Activated naive CD4-positive, alpha-beta T cell treated with anti-CD3 and anti-CD28 coated beads for 36 hours (primary cell): ENCODE measurements around the gene ACTL6B. TPM values are rescaled to one million over a fixed set of nuclear protein-coding genes. Genes with fewer than 3 reads are reported as not detected.
"Not testable (repeated sequence)": the region's sequence is repeated elsewhere in the genome, so short reads cannot be mapped to it uniquely, and the experiment has no call there.

Experiments used
- CTCF ChIA-PET: fragments of 350-600 bp; sonication (Branson Sonifier 250); formaldehyde crosslinking; loops from one replicate; lab custom pipeline; 2021; ENCODE audit warnings: antibody characterized with exemption; lab: Charles Lee
- DNase-seq: peaks from one replicate; pipeline ENCODE4 v3.0.0-alpha.2; 2020
- H3K27ac Mint-ChIP-seq: one replicate; pipeline ENCODE4 v1.8.0; 2021; ENCODE audit warnings: mild to moderate bottlenecking, mixed read lengths
- H3K27me3 Mint-ChIP-seq: one replicate; pipeline ENCODE4 v1.8.0; 2021; ENCODE audit warnings: low read depth, mixed read lengths
- H3K36me3 Mint-ChIP-seq: one replicate; pipeline ENCODE4 v1.8.0; 2021; ENCODE audit warnings: low read depth, mixed read lengths
- H3K4me1 Mint-ChIP-seq: one replicate; pipeline ENCODE4 v1.8.0; 2021; ENCODE audit warnings: low read depth, mixed read lengths
- H3K4me3 Mint-ChIP-seq: one replicate; pipeline ENCODE4 v1.8.0; 2021; ENCODE audit warnings: mild to moderate bottlenecking, moderate library complexity, mixed read lengths
- H3K9me3 Mint-ChIP-seq: one replicate; pipeline ENCODE4 v1.8.0; 2021; ENCODE audit warnings: mixed read lengths
- intact Hi-C: fragments of 100-400 bp; cut with micrococcal nuclease; formaldehyde crosslinking; loops from one replicate; pipeline ENCODE4 v1.15.1; 2023
- total RNA-seq, 2 experiments: library from RNA; stranded (reverse); gene quantifications; one replicate each; pipeline ENCODE4 v1.2.3, GENCODE V29; 2021

The ACTL6B gene
- total RNA-seq, result not detected

- Mint-ChIP-seq H3K27me3 (peaks cover 27% of the 10 kb centered on the region), H3K4me3 (no peak within 1 kb of the TSS), H3K9me3 (no peaks in the 10 kb centered on the region), H3K36me3 (no peaks in the 10 kb centered on the region), H3K4me1 (peaks cover 1% of the 10 kb centered on the region), H3K27ac (no peak within 1 kb of the TSS)
- intact Hi-C loops, result no loop called here
- CTCF ChIA-PET, result interaction anchor here (0.6 to 1.3 kb wide), 3 partner anchors 11 to 22 kb away, joined by 3 to 5 read pairs (median 3); no protein-coding TSS in a partner anchor
- peak; percentile 60 for DNase-seq
These were observed at the start of gene ACTL6B for GRCh38 chr7:100655908-100656674. TSS of gene ACTL6B (minus strand) at chr7:100656448. CDS start at chr7:100656354, 94 bp downstream.

- peaks cover 15% of the 10 kb centered on the region for H3K4me1 Mint-ChIP-seq
- peak overlapping the region; percentile 96 for H3K4me3 Mint-ChIP-seq
- intact Hi-C loops, result loop anchor here (1.0 to 5.0 kb wide), 8 partner anchors 10 to 277 kb away; partner anchors contain the start of genes FBXO24, LRCH4, MEPCE and MOSPD3
- CTCF ChIA-PET, result interaction anchor here (0.6 to 5.5 kb wide), 41 partner anchors 12 to 418 kb away, joined by 3 to 122 read pairs (median 4); partner anchors contain the start of genes EPO, FBXO24, GIGYF1 and LRCH4
- peaks cover 5% of the 10 kb centered on the region for H3K36me3 Mint-ChIP-seq
- peak overlapping the region; percentile 89 for H3K27ac Mint-ChIP-seq
- H3K27me3 Mint-ChIP-seq, result peaks cover 4% of the 10 kb centered on the region
- peak; percentile 84 for DNase-seq
- H3K9me3 Mint-ChIP-seq, result no peaks in the 10 kb centered on the region
These were observed 49.1 kb upstream of the ACTL6B start for GRCh38 chr7:100705320-100705752.

- H3K36me3 Mint-ChIP-seq, H3K27me3 Mint-ChIP-seq, H3K27ac Mint-ChIP-seq, intact Hi-C loops, H3K4me1 Mint-ChIP-seq, H3K4me3 Mint-ChIP-seq, H3K9me3 Mint-ChIP-seq, DNase-seq: not testable (repeated sequence)
- CTCF ChIA-PET, result interaction anchor here (0.6 kb wide), 3 partner anchors 93 to 771 kb away, joined by 3 to 6 read pairs (median 5); partner anchors contain the start of gene GJC3
These were observed 44.8 kb upstream of the ACTL6B start for GRCh38 chr7:100701089-100701488.

- Mint-ChIP-seq H3K4me3 (no peak overlapping the region), H3K9me3 (no peaks in the 10 kb centered on the region), H3K27me3 (peaks cover 4% of the 10 kb centered on the region), H3K36me3 (no peaks in the 10 kb centered on the region), H3K27ac (no peak overlapping the region), H3K4me1 (peaks cover 14% of the 10 kb centered on the region)
- DNase-seq, result no peak
- CTCF ChIA-PET, result interaction anchor here (0.7 to 1.4 kb wide), 2 partner anchors 24 to 73 kb away, joined by 3 read pairs; no protein-coding TSS in a partner anchor
- intact Hi-C loops, result no loop called here
These were observed 42.8 kb upstream of the ACTL6B start for GRCh38 chr7:100699018-100699417.

GRCh38 chr7:100696123-100696521 lies 39.9 kb upstream of the ACTL6B start:
- Mint-ChIP-seq H3K4me3 (no peak overlapping the region), H3K36me3 (peaks cover 11% of the 10 kb centered on the region), H3K9me3 (no peaks in the 10 kb centered on the region), H3K27ac (no peak overlapping the region), H3K4me1 (peaks cover 32% of the 10 kb centered on the region), H3K27me3 (peaks cover under 1% of the 10 kb centered on the region)
- DNase-seq, result no peak
- CTCF ChIA-PET, result interaction anchor here (1.1 to 9.4 kb wide), 3 partner anchors 10 to 62 kb away, joined by 3 to 122 read pairs (median 3); partner anchors contain the start of gene POP7
- intact Hi-C loops, result no loop called here

GRCh38 chr7:100694098-100694745 lies 38.0 kb upstream of the ACTL6B start, which contains the start of gene GIGYF1:
TSS of gene GIGYF1 (minus strand) at chr7:100694250. CDS start at chr7:100688238, 6,012 bp downstream.
- peak; percentile 72 for DNase-seq
- intact Hi-C loops, result loop anchor here (5.0 kb wide), 2 partner anchors 158 to 217 kb away; partner anchors contain the start of genes SLC12A9 and TSC22D4
- Mint-ChIP-seq H3K4me1 (peaks cover 44% of the 10 kb centered on the region), H3K9me3 (no peaks in the 10 kb centered on the region), H3K36me3 (peaks cover 11% of the 10 kb centered on the region), H3K27me3 (no peaks in the 10 kb centered on the region), H3K4me3 (peak within 1 kb of the TSS; percentile 98), H3K27ac (peak within 1 kb of the TSS; percentile 90)
- CTCF ChIA-PET, result interaction anchor here (3.9 to 9.4 kb wide), 3 partner anchors 11 to 108 kb away, joined by 17 to 122 read pairs (median 30); partner anchors contain the start of genes FBXO24, LRCH4 and POP7

GRCh38 chr7:100693312-100694097 lies 37.3 kb upstream of the ACTL6B start:
- peaks cover 50% of the 10 kb centered on the region for H3K4me1 Mint-ChIP-seq
- intact Hi-C loops, result loop anchor here (5.0 kb wide), 2 partner anchors 159 to 216 kb away; partner anchors contain the start of genes SLC12A9 and TSC22D4
- no peak for DNase-seq

GRCh38 chr7:100692578-100692961 lies 36.3 kb upstream of the ACTL6B start:
- Mint-ChIP-seq H3K27me3 (no peaks in the 10 kb centered on the region), H3K27ac (peak overlapping the region; percentile 90), H3K36me3 (peaks cover 11% of the 10 kb centered on the region), H3K9me3 (no peaks in the 10 kb centered on the region), H3K4me1 (peaks cover 53% of the 10 kb centered on the region), H3K4me3 (peak overlapping the region; percentile 98)
- CTCF ChIA-PET, result interaction anchor here (0.6 to 9.4 kb wide), 24 partner anchors 9 to 212 kb away, joined by 3 to 122 read pairs (median 8); partner anchors contain the start of genes FBXO24, GNB2, LRCH4 and MOSPD3
- intact Hi-C loops, result loop anchor here (5.0 kb wide), 2 partner anchors 160 to 215 kb away; partner anchors contain the start of genes SLC12A9 and TSC22D4
- no peak for DNase-seq

More at GRCh38 chr7:100693312-100694097, 37.3 kb upstream of the ACTL6B start:
- Mint-ChIP-seq H3K36me3 (peaks cover 11% of the 10 kb centered on the region), H3K4me3 (peak overlapping the region; percentile 98), H3K27me3 (no peaks in the 10 kb centered on the region), H3K9me3 (no peaks in the 10 kb centered on the region), H3K27ac (peak overlapping the region; percentile 90)
- CTCF ChIA-PET, result interaction anchor here (0.6 to 9.4 kb wide), 16 partner anchors 10 to 162 kb away, joined by 3 to 122 read pairs (median 12); partner anchors contain the start of genes FBXO24, GNB2, LRCH4 and MOSPD3

- Mint-ChIP-seq H3K27me3 (no peaks in the 10 kb centered on the region), H3K36me3 (peaks cover 11% of the 10 kb centered on the region), H3K27ac (no peak overlapping the region), H3K4me3 (peak overlapping the region; percentile 98), H3K4me1 (peaks cover 53% of the 10 kb centered on the region), H3K9me3 (no peaks in the 10 kb centered on the region)
- peak; percentile 91 for DNase-seq
- intact Hi-C loops, result loop anchor here (1.0 to 5.0 kb wide), 7 partner anchors 16 to 215 kb away; partner anchors contain the start of genes FBXO24, LRCH4, SLC12A9 and TSC22D4
- CTCF ChIA-PET, result interaction anchor here (0.6 to 9.4 kb wide), 33 partner anchors 8 to 262 kb away, joined by 3 to 122 read pairs (median 5); partner anchors contain the start of genes FBXO24, GNB2, LRCH4 and MEPCE
These were observed 35.7 kb upstream of the ACTL6B start for GRCh38 chr7:100691676-100692577.
